A673 (cell line): ENCODE data around the gene RNU2-63P. TPM values are rescaled to one million over a fixed set of nuclear protein-coding genes. Genes with fewer than 3 reads are reported as not detected.

Experiments
- BruUV-seq: library from RNA; stranded (reverse); fragments of 400-500 nt; replicated peaks from 2 replicates; lab custom pipeline; 2021; lab: Mats Ljungman, UMichigan
- CTCF ChIA-PET: fragments of 300-600 bp; sonication (Branson Sonifier 250); formaldehyde crosslinking; loops from one replicate; lab custom pipeline; 2022; ENCODE audit warnings: antibody characterized with exemption; lab: Charles Lee
- POLR2A ChIA-PET: fragments of 300-600 bp; sonication (Branson Sonifier 250); formaldehyde crosslinking; loops from one replicate; lab custom pipeline; 2022; ENCODE audit warnings: antibody characterized with exemption; ENCODE audit not compliant: low non-redundant PET; lab: Charles Lee
- DNase-seq: peaks from one replicate; pipeline ENCODE4 v3.0.0-alpha.2; 2015; ENCODE audit warnings: low spot score
- H3K27ac ChIP-seq: fragments of 200-600 bp; sonication (generic); 2 replicates; pipeline ENCODE4 v1.5.1; 2016; ENCODE audit warnings: mixed run types, low read depth, mild to moderate bottlenecking, mixed read lengths, antibody characterized with exemption, low read length; ENCODE audit not compliant: poor library complexity, severe bottlenecking
- H3K27me3 ChIP-seq: fragments of 200-600 bp; sonication (generic); replicated peaks from 2 replicates; pipeline ENCODE4 v1.6.1; 2017; ENCODE audit warnings: mixed run types, low read depth, mild to moderate bottlenecking, mixed read lengths, antibody characterized with exemption, low read length; ENCODE audit not compliant: insufficient read depth, poor library complexity
- H3K36me3 ChIP-seq: fragments of 200-600 bp; sonication (generic); 2 replicates; pipeline ENCODE4 v1.6.1; 2016; ENCODE audit warnings: mixed run types, mild to moderate bottlenecking, mixed read lengths, antibody characterized with exemption, low read length; ENCODE audit not compliant: insufficient read depth, poor library complexity, severe bottlenecking
- H3K4me1 ChIP-seq: fragments of 200-600 bp; sonication (generic); 2 replicates; pipeline ENCODE4 v1.6.1; 2017; ENCODE audit warnings: mixed run types, mild to moderate bottlenecking, mixed read lengths, antibody characterized with exemption, low read length; ENCODE audit not compliant: insufficient read depth, poor library complexity, severe bottlenecking
- H3K4me3 ChIP-seq: fragments of 200-600 bp; sonication (generic); 2 replicates; pipeline ENCODE4 v1.5.1; 2016; ENCODE audit warnings: low read depth, mixed run types, mild to moderate bottlenecking, mixed read lengths, low read length; ENCODE audit not compliant: poor library complexity, severe bottlenecking
- H3K9me3 ChIP-seq: fragments of 200-600 bp; sonication (generic); 2 replicates; pipeline ENCODE4 v1.6.1; 2016; ENCODE audit warnings: mixed run types, low read depth, mild to moderate bottlenecking, mixed read lengths, antibody characterized with exemption, low read length; ENCODE audit not compliant: poor library complexity, severe bottlenecking
- CTCF ChIP-seq: fragments of 300-800, 200-600 bp; sonication (generic); conservative IDR thresholded peaks from 2 replicates; pipeline ENCODE4 v1.5.1; 2017; ENCODE audit warnings: low read depth, mild to moderate bottlenecking, antibody characterized with exemption, low read length, moderate library complexity, mixed read lengths
- EZH2 ChIP-seq: fragments of 200-600 bp; sonication (generic); IDR thresholded peaks from 2 replicates; pipeline ENCODE4 v1.6.1; 2017; ENCODE audit warnings: borderline replicate concordance, low read depth, mild to moderate bottlenecking, mixed read lengths, antibody characterized with exemption, low read length; ENCODE audit not compliant: poor library complexity, severe bottlenecking
- intact Hi-C: fragments of 100-400 bp; cut with micrococcal nuclease; formaldehyde crosslinking; loops from one replicate; pipeline ENCODE4 v1.10.0; 2022; ENCODE audit not compliant: unreplicated experiment
- total RNA-seq: library from RNA; stranded (reverse); gene quantifications from 2 replicates; pipeline ENCODE4 v1.2.3, GENCODE V29; 2021

RNU2-63P gene
- total RNA-seq, 1 experiment from 2014 or later: 11.4 TPM

DNA sequence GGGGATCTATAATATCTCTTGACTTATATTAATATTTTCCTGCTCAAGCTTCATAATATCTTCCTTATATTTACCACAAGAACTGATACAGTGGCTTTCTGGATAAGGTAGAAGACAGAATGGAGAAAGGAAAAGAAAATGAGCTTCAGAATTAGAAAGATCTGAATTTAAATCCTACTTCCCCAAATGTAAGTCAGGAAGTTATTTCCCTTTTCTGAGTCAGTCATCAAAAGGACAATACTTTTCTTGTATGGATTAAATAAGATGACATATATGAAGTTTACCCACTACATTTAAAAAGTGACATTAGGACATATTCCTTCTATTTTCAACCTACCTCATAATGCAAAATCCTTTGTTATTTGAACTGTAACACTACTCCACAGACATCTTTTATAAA is 20.3 kb upstream of the RNU2-63P start:
- Histone ChIP-seq H3K27me3 (no peaks in the 10 kb centered on the region), H3K27ac (no peak overlapping the region), H3K4me3 (no peak overlapping the region), H3K9me3 (no peaks in the 10 kb centered on the region), H3K36me3 (no peaks in the 10 kb centered on the region), H3K4me1 (no peaks in the 10 kb centered on the region)
- POLR2A ChIA-PET: no interaction called here
- CTCF ChIA-PET: no interaction called here
- no TSS peak for BruUV-seq
- TF ChIP-seq EZH2 (no peak), CTCF (no peak)
- DNase-seq: no peak
- intact Hi-C loops: no loop called here

DNA sequence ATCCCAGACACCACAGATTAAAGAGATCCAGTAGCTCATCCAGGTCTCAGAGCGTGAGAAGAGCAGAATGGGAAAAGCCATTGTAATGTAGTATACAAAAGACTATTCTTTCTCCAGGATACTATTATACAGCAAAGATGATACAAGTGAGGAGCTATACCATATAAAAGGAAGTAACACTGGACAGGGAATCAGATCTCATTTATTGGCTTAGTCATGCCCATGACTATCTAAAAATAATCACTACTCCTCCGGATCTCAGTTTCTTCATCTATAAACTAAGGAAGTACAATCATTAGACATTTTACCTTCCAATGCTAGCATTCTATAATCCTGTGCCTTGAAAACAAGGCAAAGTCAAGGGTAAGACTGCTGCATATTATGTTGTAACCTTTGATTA is 19.8 kb upstream of the RNU2-63P start:
- intact Hi-C loops: no loop called here
- DNase-seq: no peak
- no peak overlapping the region for H3K4me3 ChIP-seq
- ChIA-PET POLR2A (no interaction called here), CTCF (no interaction called here)
- no peaks in the 10 kb centered on the region for H3K27me3 ChIP-seq
- H3K4me1 ChIP-seq: no peaks in the 10 kb centered on the region
- H3K9me3 ChIP-seq: no peaks in the 10 kb centered on the region
- H3K27ac ChIP-seq: no peak overlapping the region
- H3K36me3 ChIP-seq: no peaks in the 10 kb centered on the region
- BruUV-seq: no TSS peak
- TF ChIP-seq CTCF: no peak
- TF ChIP-seq EZH2: no peak

DNA sequence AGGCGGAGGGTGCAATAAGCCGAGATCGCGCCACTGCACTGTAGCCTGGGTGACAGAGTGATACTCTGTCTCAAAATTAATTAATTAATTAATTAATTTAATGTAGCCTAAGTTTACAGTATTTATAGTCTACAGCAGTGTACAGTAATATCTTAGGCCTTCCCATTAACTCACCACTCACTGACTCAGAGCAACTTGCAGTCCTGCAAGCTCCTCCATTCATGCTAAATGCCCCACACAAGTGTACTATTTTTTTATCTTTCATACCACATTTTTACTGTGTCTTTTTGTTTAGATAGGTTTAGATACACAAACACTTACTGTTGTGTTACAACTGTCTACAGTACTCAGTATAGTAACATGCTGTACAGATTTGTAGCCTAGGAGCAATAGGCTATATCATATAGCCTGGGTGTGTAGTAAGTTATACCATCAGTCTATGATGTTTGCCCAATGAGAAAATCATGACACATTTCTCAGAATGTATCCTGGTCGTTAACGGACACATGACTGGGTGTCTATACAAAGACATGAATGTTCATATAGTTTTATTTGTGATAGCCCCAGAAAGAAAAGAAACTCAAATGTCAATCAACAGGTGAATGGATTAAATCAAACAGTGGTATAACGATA is 15.8 kb upstream of the RNU2-63P start:
- no peaks in the 10 kb centered on the region for H3K9me3 ChIP-seq
- POLR2A ChIA-PET: no interaction called here
- H3K27ac ChIP-seq: no peak overlapping the region
- DNase-seq: no peak
- no peak overlapping the region for H3K4me3 ChIP-seq
- intact Hi-C loops: no loop called here
- CTCF ChIA-PET: no interaction called here
- no peaks in the 10 kb centered on the region for H3K27me3 ChIP-seq
- no TSS peak for BruUV-seq
- H3K36me3 ChIP-seq: peaks cover 3% of the 10 kb centered on the region
- no peaks in the 10 kb centered on the region for H3K4me1 ChIP-seq
- TF ChIP-seq EZH2 (no peak), CTCF (no peak)
